ENCODE results near the gene MSL1. TPM values are rescaled to one million over a fixed set of nuclear protein-coding genes. Genes with fewer than 3 reads are reported as not detected.

MSL1 gene
- total and polyA plus RNA-seq, 2 of the 4 experiments (the other 2 are of a cell fraction), result 28.3 to 48.4 TPM

- H3K4ac ChIP-seq (ENCODE audit: low read depth, low read length), result no peak overlapping the region
- H3K4me3 ChIP-seq (ENCODE audit: insufficient read depth, low read depth, low read length), result no peak overlapping the region
- H3K18ac ChIP-seq (ENCODE audit: low read depth, low read length), result no peak overlapping the region
- 94% methylated on average over 6 of the region's 17 CpGs; no CpG with 5 or more reads in 1 of the 2 experiments for WGBS, 2 experiments (ENCODE audit: extremely low coverage in 2 of 2, insufficient read length in 1 of 2)
- dilution Hi-C loops (cut with HindIII; ENCODE audit: low sequenced_read_pairs, unreplicated experiment) (no loop called here), intact Hi-C loops (cut with micrococcal nuclease) (no loop called here), in situ Hi-C loops (cut with MboI; ENCODE audit: low sequenced_read_pairs) (no loop called here)
- no peak overlapping the region for H3K14ac ChIP-seq (replicated peaks; ENCODE audit: low read depth, low read length)
- ATAC-seq (ENCODE audit: low read depth) (no peak), DNase-seq (no peak)
- H4K91ac ChIP-seq (ENCODE audit: insufficient read depth, low read depth, low read length), result no peak overlapping the region
- no peak overlapping the region for H4K5ac ChIP-seq (ENCODE audit: low read depth, low read length)
- H3K27me3 ChIP-seq (ENCODE audit: control insufficient read depth, insufficient read depth, low read length), result no peaks in the 10 kb centered on the region
- POLR2A ChIA-PET (ENCODE audit: unreplicated experiment), result no interaction called here
- peaks cover 24 to 51% of the 10 kb centered on the region in 2 experiments; a peak in 3 of 4 replicates for H3K79me1 ChIP-seq (ENCODE audit: low read depth in 1 of 2, low read length in 2 of 2)
- no peak overlapping the region for H3K9ac ChIP-seq (ENCODE audit: low read depth, low read length)
- no peak overlapping the region for H2BK5ac ChIP-seq (ENCODE audit: low read depth, low read length, poor library complexity, severe bottlenecking)
- H4K8ac ChIP-seq (ENCODE audit: low read depth in 2 of 2, low read length in 2 of 2), result no peak overlapping the region
- no peak overlapping the region for H2BK20ac ChIP-seq (ENCODE audit: low read depth, low read length)
- no peak for TF ChIP-seq RFX5 (IDR thresholded peaks at IDR 0.05; ENCODE audit: low read depth, low read length)
- no peak for TF ChIP-seq FOS (IDR thresholded peaks at IDR 0.05; ENCODE audit: low read depth, low read length)
- TF ChIP-seq, protein P1, sequence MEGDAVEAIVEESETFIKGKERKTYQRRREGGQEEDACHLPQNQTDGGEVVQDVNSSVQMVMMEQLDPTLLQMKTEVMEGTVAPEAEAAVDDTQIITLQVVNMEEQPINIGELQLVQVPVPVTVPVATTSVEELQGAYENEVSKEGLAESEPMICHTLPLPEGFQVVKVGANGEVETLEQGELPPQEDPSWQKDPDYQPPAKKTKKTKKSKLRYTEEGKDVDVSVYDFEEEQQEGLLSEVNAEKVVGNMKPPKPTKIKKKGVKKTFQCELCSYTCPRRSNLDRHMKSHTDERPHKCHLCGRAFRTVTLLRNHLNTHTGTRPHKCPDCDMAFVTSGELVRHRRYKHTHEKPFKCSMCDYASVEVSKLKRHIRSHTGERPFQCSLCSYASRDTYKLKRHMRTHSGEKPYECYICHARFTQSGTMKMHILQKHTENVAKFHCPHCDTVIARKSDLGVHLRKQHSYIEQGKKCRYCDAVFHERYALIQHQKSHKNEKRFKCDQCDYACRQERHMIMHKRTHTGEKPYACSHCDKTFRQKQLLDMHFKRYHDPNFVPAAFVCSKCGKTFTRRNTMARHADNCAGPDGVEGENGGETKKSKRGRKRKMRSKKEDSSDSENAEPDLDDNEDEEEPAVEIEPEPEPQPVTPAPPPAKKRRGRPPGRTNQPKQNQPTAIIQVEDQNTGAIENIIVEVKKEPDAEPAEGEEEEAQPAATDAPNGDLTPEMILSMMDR (conservative IDR thresholded peaks at IDR 0.05; ENCODE audit: low read depth, low read length), result no peak
- no peak for TF ChIP-seq SMC3 (IDR thresholded peaks at IDR 0.05; ENCODE audit: low read depth, low read length)
- TF ChIP-seq MXI1 (IDR thresholded peaks at IDR 0.05; ENCODE audit: borderline replicate concordance, low read depth, low read length), result no peak
- TF ChIP-seq, protein P2, sequence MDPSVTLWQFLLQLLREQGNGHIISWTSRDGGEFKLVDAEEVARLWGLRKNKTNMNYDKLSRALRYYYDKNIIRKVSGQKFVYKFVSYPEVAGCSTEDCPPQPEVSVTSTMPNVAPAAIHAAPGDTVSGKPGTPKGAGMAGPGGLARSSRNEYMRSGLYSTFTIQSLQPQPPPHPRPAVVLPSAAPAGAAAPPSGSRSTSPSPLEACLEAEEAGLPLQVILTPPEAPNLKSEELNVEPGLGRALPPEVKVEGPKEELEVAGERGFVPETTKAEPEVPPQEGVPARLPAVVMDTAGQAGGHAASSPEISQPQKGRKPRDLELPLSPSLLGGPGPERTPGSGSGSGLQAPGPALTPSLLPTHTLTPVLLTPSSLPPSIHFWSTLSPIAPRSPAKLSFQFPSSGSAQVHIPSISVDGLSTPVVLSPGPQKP (IDR thresholded peaks at IDR 0.05; ENCODE audit: borderline replicate concordance, low read depth, low read length), result no peak
- TF ChIP-seq, protein P3, sequence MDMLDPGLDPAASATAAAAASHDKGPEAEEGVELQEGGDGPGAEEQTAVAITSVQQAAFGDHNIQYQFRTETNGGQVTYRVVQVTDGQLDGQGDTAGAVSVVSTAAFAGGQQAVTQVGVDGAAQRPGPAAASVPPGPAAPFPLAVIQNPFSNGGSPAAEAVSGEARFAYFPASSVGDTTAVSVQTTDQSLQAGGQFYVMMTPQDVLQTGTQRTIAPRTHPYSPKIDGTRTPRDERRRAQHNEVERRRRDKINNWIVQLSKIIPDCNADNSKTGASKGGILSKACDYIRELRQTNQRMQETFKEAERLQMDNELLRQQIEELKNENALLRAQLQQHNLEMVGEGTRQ (IDR thresholded peaks at IDR 0.05; ENCODE audit: low read depth, low read length), result no peak
- TF ChIP-seq RCOR1 (IDR thresholded peaks at IDR 0.05; ENCODE audit: insufficient replicate concordance, low read length), result no peak
- no peak for TF ChIP-seq CHD1 (IDR thresholded peaks at IDR 0.05; ENCODE audit: low read depth, low read length)
- TF ChIP-seq RAD21 (IDR thresholded peaks at IDR 0.05; ENCODE audit: low read length), result no peak
- TF ChIP-seq NFE2L2 (IDR thresholded peaks at IDR 0.05; ENCODE audit: low read depth, low read length), result no peak
- TF ChIP-seq MAFK (IDR thresholded peaks at IDR 0.05; ENCODE audit: low read depth, low read length), result no peak
- TF ChIP-seq BHLHE40 (IDR thresholded peaks at IDR 0.05; ENCODE audit: low read depth, low read length), result no peak
- TF ChIP-seq MAZ (IDR thresholded peaks at IDR 0.05; ENCODE audit: borderline replicate concordance, low read depth, low read length), result no peak
- no peak for TF ChIP-seq POLR2A (IDR thresholded peaks at IDR 0.05; ENCODE audit: low read depth, low read length)
- TF ChIP-seq CEBPB (IDR thresholded peaks at IDR 0.05; ENCODE audit: low read depth, low read length), result no peak
- H2AK9ac ChIP-seq (replicated peaks; ENCODE audit: low read depth, low read length, poor library complexity), result peak overlapping the region; percentile 44
- H3K27ac ChIP-seq (ENCODE audit: insufficient read depth, low read length), result no peak overlapping the region
- no TSS peak for BruUV-seq (replicated peaks)
- H3K4me2 ChIP-seq (ENCODE audit: low read depth, low read length), result no peak overlapping the region
- no peak overlapping the region for H2AFZ ChIP-seq (replicated peaks; ENCODE audit: low read length, poor library complexity)
- H3K56ac ChIP-seq (ENCODE audit: extremely low read depth, insufficient read depth, low read length), result no peak overlapping the region
- no peak overlapping the region for H2AK5ac ChIP-seq (ENCODE audit: low read depth, low read length)
- no peaks in the 10 kb centered on the region for H3K9me3 ChIP-seq (ENCODE audit: control insufficient read depth, insufficient read depth, low read length)
- H3K23ac ChIP-seq (ENCODE audit: low read depth, low read length), result no peak overlapping the region
- peaks cover 16% of the 10 kb centered on the region for H3K9me1 ChIP-seq (ENCODE audit: insufficient read depth, low read length)
- no peak overlapping the region for H2BK120ac ChIP-seq (ENCODE audit: low read depth, low read length)
- peaks cover 52% of the 10 kb centered on the region for H3K36me3 ChIP-seq (ENCODE audit: control insufficient read depth, insufficient read depth, low read length)
- H4K20me1 ChIP-seq (ENCODE audit: insufficient read depth, low read length), result peaks cover 11% of the 10 kb centered on the region; the same call in 1 of the 2 replicates
- H2BK15ac ChIP-seq (ENCODE audit: low read depth, low read length), result no peak overlapping the region
- H3K4me1 ChIP-seq (ENCODE audit: control insufficient read depth, insufficient read depth, low read length), result peaks cover 15% of the 10 kb centered on the region
- CTCF ChIA-PET, result no interaction called here
Observed at GRCh38 chr17:40095351-40095943, 26.3 kb upstream of the MSL1 start.
